Ishikawa (cell line): ENCODE measurements around the gene SAMHD1.

ENCODE experiments used
- CEBPB ChIP-seq: IDR thresholded peaks from 2 replicates; pipeline ENCODE4 v1.6.1; 2012
- CREB1 ChIP-seq: IDR thresholded peaks from 2 replicates; pipeline ENCODE4 v1.6.1; 2012; ENCODE audit warnings: low read depth
- EGR1 ChIP-seq: IDR thresholded peaks from 2 replicates; pipeline ENCODE4 v1.6.1; 2012
- EP300 ChIP-seq: IDR thresholded peaks from 2 replicates; pipeline ENCODE4 v1.6.1; 2012; ENCODE audit warnings: borderline replicate concordance
- NFIC ChIP-seq: IDR thresholded peaks from 2 replicates; pipeline ENCODE4 v1.6.1; 2012
- RAD21 ChIP-seq: IDR thresholded peaks from 2 replicates; pipeline ENCODE4 v1.6.1; 2012; ENCODE audit warnings: low read depth
- TAF1 ChIP-seq: IDR thresholded peaks from 2 replicates; pipeline ENCODE4 v1.6.1; 2012; ENCODE audit warnings: low read depth, mild to moderate bottlenecking
- TEAD4 ChIP-seq: IDR thresholded peaks from 2 replicates; pipeline ENCODE4 v1.6.1; 2012
- YY1 ChIP-seq: IDR thresholded peaks from 2 replicates; pipeline ENCODE4 v1.6.1; 2012; ENCODE audit warnings: low read depth
- ZBTB7A ChIP-seq: IDR thresholded peaks from 2 replicates; pipeline ENCODE4 v1.6.1; 2012; ENCODE audit warnings: low read depth
- TF ChIP-seq, protein P1 (sequence below): IDR thresholded peaks from 2 replicates; pipeline ENCODE4 v1.6.1; 2012; ENCODE audit warnings: low read depth, mild to moderate bottlenecking
- TF ChIP-seq, protein P2 (sequence below): IDR thresholded peaks from 2 replicates; pipeline ENCODE4 v1.6.1; 2012

DNA sequence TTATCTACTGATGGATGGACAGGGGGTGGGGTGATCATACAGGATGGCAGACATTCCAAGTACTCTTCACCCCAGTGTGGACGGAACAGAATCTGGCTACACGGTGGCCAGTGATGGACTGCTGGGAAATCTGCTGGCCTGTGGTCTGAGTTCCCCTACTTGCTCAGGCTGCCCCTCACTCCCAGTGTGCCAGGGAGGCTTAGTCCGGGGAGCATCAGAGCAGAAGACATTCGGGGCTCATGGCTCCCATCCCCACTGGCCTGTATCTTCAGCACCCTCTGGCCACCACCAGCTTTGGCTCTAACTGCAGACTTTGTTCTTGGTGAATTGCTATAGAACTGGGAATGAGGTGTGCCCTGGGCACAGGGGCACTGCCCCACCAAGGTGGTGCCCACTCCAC, 60.3 kb downstream of the SAMHD1 start:
- TF ChIP-seq, protein P1, sequence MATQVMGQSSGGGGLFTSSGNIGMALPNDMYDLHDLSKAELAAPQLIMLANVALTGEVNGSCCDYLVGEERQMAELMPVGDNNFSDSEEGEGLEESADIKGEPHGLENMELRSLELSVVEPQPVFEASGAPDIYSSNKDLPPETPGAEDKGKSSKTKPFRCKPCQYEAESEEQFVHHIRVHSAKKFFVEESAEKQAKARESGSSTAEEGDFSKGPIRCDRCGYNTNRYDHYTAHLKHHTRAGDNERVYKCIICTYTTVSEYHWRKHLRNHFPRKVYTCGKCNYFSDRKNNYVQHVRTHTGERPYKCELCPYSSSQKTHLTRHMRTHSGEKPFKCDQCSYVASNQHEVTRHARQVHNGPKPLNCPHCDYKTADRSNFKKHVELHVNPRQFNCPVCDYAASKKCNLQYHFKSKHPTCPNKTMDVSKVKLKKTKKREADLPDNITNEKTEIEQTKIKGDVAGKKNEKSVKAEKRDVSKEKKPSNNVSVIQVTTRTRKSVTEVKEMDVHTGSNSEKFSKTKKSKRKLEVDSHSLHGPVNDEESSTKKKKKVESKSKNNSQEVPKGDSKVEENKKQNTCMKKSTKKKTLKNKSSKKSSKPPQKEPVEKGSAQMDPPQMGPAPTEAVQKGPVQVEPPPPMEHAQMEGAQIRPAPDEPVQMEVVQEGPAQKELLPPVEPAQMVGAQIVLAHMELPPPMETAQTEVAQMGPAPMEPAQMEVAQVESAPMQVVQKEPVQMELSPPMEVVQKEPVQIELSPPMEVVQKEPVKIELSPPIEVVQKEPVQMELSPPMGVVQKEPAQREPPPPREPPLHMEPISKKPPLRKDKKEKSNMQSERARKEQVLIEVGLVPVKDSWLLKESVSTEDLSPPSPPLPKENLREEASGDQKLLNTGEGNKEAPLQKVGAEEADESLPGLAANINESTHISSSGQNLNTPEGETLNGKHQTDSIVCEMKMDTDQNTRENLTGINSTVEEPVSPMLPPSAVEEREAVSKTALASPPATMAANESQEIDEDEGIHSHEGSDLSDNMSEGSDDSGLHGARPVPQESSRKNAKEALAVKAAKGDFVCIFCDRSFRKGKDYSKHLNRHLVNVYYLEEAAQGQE: no peak
- TF ChIP-seq YY1: no peak
- TF ChIP-seq, protein P2, sequence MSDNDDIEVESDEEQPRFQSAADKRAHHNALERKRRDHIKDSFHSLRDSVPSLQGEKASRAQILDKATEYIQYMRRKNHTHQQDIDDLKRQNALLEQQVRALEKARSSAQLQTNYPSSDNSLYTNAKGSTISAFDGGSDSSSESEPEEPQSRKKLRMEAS: no peak
- TF ChIP-seq CREB1: no peak
- TF ChIP-seq RAD21: no peak
- no peak for TF ChIP-seq TAF1
- no peak for TF ChIP-seq EP300
- no peak for TF ChIP-seq EGR1
- no peak for TF ChIP-seq NFIC
- no peak for TF ChIP-seq TEAD4
- no peak for TF ChIP-seq CEBPB
- no peak for TF ChIP-seq ZBTB7A
